Liver (tissue), 3 donors: ENCODE data around the gene SAMD4B.

Source experiments
- CTCF ChIP-seq: fragments of 150-350 bp; IDR thresholded peaks from 2 replicates; pipeline ENCODE4 v1.5.1; 2017; ENCODE audit warnings: improper control_type of control experiment, low read depth, low read length; ENCODE audit not compliant: missing input control
- GABPA ChIP-seq, 2 donors: IDR thresholded peaks in 1 of 2; conservative IDR thresholded peaks in 1 of 2; 2 replicates each; pipeline ENCODE4 v1.6.1; 2016; ENCODE audit warnings: antibody characterized with exemption in 2 of 2, mild to moderate bottlenecking in 1 of 2, moderate library complexity in 1 of 2
- YY1 ChIP-seq: IDR thresholded peaks from 2 replicates; pipeline ENCODE4 v1.6.1; 2016; ENCODE audit warnings: antibody characterized with exemption, mild to moderate bottlenecking
- donor health status: healthy.
- donor health status: healthy.

GRCh38 chr19:39315933-39316332 lies 26.3 kb upstream of the SAMD4B start:
- no peak for TF ChIP-seq CTCF
- TF ChIP-seq GABPA (IDR thresholded peaks at IDR 0.05 in 1 of 2, conservative IDR thresholded peaks at IDR 0.05 in 1 of 2) = no peak
- TF ChIP-seq YY1 = no peak
